Raji (cell line): Measurements from ENCODE around the gene MXRA7.

Source experiments
- POLR2A ChIP-seq: IDR thresholded peaks from 2 replicates; pipeline ENCODE4 v1.6.1; 2011; ENCODE audit warnings: low read depth, low read length, control low read depth; ENCODE audit not compliant: insufficient read depth

The MXRA7 gene, protein sequence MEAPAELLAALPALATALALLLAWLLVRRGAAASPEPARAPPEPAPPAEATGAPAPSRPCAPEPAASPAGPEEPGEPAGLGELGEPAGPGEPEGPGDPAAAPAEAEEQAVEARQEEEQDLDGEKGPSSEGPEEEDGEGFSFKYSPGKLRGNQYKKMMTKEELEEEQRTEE

GRCh38 chr17:76710863-76711611, at the start of gene MXRA7:
TSS of gene MXRA7 (minus strand) at chr17:76710965. CDS start at chr17:76710946, 19 bp downstream.
- no peak for TF ChIP-seq POLR2A

GRCh38 chr17:76758570-76758969, 47.8 kb upstream of the MXRA7 start:
- TF ChIP-seq POLR2A = no peak

- no peak for TF ChIP-seq POLR2A
These were observed 46.5 kb upstream of the MXRA7 start for GRCh38 chr17:76757256-76757655.

GRCh38 chr17:76755285-76755684, 44.5 kb upstream of the MXRA7 start:
- no peak for TF ChIP-seq POLR2A

DNA sequence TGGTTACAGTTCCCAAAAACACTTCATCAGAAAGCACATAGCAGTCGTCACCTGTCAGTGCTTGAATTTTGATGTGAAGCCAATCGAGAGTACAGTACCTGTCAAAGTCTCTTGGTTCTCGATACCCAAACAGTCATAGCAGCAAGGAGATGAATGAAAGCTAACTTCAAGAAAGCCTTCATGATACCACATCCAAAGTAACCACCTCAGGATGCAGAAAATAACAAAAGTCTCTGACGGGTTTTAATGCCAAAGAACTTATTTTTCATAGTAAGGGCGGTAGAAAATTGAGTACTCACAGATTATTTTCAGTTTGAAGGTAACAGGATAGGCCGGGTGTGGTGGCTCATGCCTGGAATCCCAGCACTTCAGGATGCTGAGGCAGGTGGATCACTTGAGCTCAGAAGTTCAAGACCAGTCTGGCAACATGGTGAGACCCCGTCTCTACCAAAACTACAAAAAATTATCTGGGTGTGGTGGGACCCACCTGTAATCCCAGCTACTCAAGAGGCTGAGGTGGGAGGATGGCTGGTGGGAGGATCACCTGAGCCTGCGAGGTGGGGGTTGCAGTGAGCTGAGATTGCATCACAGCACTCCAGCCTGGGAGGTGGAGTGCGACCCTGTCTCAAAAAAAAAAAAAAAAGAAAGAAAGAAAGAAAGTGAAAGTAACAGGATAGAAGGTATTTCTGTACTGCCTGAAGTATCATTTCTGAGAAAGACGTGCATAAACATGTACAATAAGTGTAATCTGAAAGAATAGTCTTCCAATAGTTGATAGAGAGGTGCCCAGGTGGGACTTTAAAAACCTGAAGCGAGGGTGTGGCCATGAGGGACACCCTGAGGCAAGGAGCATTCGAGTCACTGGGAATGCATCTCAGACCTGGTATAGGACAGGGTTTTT, 42.5 kb upstream of the MXRA7 start:
- no peak for TF ChIP-seq POLR2A

GRCh38 chr17:76752006-76752405, 41.2 kb upstream of the MXRA7 start:
- TF ChIP-seq POLR2A = no peak

DNA sequence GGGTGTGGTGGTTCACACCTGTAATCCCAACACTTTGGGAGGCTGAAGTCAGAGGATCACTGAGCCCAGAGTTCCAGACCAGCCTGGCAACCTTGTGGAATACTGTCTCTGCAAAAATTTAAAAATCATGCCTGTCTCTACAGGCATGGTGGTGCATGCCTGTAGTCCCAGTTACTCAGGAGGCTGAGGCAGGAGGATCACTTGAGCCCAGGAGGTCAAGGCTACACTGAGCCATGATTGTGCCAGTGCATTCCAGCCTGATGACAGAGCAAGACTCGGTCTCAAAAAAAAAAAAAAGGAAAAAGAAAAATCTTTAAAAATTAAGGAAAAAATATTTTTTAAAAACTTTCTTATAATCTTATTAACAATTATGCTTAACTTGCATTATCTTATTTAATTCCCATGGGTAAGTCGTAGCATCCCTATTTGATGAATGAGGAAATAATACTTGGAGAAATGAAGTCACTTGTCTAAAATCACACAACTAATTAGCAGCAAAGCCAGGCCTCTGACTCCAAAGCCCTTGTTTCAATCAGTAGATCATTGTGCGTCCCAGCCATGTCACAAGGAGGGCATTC, 40.7 kb upstream of the MXRA7 start:
- TF ChIP-seq POLR2A = no peak

- no peak for TF ChIP-seq POLR2A
These were observed 37.9 kb upstream of the MXRA7 start for GRCh38 chr17:76748657-76749056.

DNA sequence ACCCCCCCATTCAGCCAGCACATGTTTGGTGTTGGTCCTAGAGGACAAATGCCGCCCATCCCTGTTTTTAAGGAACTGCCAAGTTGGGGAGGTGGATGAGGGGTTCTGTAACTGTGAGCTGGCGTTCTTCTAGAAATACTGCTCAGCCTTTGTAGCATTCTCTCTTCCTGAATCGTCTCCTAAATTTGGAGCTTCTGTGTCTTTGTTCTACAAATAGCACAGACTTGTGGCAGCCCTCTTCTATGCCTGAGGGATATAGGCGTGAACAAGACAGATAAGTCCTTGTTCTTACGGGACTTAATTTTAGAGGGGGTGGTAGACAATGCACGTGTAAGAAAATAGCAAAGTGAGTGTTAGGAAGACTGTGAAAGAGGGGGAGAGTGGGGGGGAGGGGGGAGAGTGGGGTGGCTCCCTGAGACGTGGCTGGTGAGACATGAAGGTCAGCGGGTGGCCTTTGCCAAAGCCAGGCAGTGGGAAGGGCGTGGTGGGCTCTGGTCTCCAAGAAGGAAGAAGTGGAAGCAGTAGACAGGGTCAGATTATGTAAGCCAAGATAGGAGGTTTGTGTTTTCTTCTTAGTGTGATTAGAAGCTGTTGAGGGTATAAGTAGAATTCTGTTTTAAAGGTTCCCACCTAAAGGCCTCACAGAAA, 37.1 kb upstream of the MXRA7 start:
- TF ChIP-seq POLR2A = no peak

DNA sequence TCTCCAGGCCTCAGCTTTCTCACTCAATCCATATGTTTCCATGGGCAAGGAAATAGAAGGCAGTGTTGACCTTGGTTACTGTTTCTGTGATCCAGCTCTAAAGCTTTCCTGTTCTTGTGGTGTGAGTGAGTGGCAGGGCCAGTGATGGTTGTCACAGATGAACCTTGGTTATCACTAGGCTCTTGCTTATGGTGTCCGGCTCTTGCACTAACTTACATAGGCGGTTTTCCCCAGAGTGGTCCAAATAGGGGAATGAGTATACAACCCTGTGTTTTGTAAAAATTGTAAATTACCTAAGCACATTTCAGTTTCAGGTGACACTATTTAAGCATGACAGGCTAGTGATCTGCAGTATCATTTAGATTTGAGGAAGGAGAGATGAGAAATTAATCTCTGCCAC, 34.0 kb upstream of the MXRA7 start:
- TF ChIP-seq POLR2A = no peak

GRCh38 chr17:76742958-76743357, 32.2 kb upstream of the MXRA7 start:
- no peak for TF ChIP-seq POLR2A

- no peak for TF ChIP-seq POLR2A
These were observed 29.8 kb upstream of the MXRA7 start for GRCh38 chr17:76740329-76741118.

DNA sequence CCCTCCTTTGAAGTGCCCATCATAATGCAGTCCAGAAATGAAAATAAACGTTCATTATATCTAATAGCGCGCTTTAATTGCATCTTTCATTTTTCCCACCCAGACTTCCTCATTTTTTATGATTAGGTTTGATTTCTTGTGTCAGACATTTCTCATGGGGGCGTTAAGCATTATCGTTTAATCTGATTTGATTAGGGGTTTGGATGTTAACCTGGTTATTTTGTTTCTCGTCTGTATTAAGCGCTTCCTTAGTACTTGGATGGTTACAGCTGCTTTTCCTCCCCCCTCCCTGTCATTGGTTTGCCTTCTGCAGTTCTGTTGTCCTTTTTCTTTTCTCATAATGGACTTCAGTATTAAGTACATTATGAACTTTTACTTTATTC, 27.7 kb upstream of the MXRA7 start:
- no peak for TF ChIP-seq POLR2A
